GM15510 (cell line): Measurements from ENCODE around the gene CUL2.

Source experiments
- POLR2A ChIP-seq: IDR thresholded peaks from 3 replicates; pipeline ENCODE4 v1.6.1; 2011; ENCODE audit warnings: borderline replicate concordance; ENCODE audit not compliant: insufficient read length; ENCODE audit errors: extremely low read depth

The CUL2 gene

DNA sequence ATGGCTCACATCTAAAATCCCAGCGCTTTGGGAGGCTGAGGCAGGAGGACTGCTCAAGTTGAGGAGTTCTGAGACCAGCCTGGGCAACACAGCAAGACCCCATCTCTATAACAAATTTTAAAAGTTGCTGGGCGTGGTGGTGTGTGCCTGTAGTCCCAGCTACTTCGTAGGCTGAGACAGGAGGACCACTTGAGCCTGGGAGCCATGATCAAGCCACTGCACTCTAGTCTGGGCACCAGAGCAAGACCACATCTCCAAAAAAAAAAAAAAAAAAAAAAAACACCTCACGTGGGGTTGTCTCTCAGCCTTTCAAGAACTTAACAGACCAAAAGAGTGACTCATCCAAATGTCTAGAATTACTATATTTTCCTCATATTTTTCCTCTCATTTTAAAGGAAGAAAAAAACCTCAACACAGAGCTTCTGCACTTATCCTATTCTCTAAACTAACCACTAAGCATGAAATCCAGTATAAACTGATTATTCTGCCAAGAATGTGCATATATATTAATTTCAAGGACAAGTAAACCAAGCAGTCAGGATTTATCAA is 46.3 kb downstream of the CUL2 start:
- no peak for TF ChIP-seq POLR2A

DNA sequence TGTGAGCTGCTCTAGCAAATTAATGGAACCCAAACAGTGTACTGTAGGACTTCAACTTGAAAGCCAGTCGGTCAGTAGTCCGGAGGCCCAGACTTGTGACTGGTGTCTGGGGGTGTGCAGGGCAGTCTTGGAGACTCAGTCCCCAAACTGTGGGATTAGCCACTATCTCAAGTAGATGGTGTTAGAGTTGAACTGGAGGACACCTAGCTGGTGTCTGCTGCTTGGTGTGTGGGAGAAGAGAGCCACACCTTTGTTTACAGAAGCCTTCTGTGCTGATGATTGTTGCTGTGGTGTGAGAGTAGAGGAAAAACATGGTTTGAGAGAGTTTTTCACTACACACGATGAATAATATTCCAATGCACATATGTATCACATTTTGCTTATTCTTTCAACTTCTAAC is 47.4 kb downstream of the CUL2 start:
- no peak for TF ChIP-seq POLR2A

- TF ChIP-seq POLR2A: no peak
Measured at GRCh38 chr10:35041502-35041879, 48.6 kb downstream of the CUL2 start.

GRCh38 chr10:35040760-35041501 is 49.2 kb downstream of the CUL2 start:
- TF ChIP-seq POLR2A: no peak

DNA sequence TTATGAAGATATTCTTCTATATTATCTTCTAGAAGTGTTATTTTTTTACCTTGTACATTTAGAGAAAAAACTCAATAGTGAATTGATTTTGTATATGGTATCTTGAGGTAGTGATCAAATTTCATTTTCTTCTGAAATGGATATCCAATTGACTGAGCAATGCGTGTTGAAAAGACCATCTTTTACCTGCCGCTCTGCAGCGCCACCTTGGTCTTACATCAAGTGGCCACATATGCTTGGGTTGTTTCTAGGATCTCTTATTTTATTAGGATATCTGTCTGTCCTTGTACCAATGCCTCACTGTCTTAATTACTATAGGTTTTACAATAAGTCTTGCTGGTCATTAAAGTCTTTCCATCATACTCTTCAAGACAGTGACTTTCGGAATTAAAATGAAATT is 53.0 kb downstream of the CUL2 start:
- TF ChIP-seq POLR2A: no peak

DNA sequence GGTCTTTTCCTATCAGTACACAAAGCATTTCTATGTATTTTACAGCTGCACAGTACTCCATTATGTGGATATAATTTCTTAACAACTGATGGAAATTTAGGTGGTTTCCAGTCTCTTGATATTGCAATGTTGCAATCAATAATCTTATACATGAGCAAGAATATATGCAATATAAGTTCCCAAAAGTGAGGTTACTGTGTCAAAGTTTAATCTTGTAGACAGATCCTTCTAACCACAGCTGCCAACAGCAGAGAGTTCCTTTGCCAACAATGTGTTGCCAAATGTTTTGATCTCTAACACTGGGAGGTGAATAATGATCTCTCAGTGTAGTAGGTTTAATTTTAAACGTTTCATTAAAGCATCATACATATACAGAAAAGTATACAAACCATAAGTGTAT is 54.5 kb downstream of the CUL2 start:
- TF ChIP-seq POLR2A: no peak

GRCh38 chr10:35027567-35027966 is 62.6 kb downstream of the CUL2 start:
- no peak for TF ChIP-seq POLR2A

- no peak for TF ChIP-seq POLR2A
Measured at GRCh38 chr10:35025916-35026315, 64.2 kb downstream of the CUL2 start.

DNA sequence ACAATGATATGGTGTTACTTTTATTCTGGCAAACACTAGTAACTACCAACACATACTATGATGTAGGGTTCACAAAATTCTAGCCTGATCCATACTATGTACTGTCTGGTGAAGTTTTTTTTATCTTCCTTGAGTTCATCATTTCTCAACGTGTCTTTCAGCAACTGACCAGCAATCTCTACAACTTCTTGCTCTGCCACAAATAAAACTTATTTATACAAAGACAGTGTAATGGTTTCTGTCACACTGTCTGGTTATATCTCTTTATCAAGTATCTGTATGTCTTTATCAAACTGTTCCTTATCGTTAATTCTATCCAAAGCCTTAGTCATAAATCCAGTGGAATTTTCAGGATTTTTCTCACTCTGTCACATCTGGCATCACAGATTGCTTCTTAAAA is 69.7 kb downstream of the CUL2 start:
- TF ChIP-seq POLR2A: no peak

DNA sequence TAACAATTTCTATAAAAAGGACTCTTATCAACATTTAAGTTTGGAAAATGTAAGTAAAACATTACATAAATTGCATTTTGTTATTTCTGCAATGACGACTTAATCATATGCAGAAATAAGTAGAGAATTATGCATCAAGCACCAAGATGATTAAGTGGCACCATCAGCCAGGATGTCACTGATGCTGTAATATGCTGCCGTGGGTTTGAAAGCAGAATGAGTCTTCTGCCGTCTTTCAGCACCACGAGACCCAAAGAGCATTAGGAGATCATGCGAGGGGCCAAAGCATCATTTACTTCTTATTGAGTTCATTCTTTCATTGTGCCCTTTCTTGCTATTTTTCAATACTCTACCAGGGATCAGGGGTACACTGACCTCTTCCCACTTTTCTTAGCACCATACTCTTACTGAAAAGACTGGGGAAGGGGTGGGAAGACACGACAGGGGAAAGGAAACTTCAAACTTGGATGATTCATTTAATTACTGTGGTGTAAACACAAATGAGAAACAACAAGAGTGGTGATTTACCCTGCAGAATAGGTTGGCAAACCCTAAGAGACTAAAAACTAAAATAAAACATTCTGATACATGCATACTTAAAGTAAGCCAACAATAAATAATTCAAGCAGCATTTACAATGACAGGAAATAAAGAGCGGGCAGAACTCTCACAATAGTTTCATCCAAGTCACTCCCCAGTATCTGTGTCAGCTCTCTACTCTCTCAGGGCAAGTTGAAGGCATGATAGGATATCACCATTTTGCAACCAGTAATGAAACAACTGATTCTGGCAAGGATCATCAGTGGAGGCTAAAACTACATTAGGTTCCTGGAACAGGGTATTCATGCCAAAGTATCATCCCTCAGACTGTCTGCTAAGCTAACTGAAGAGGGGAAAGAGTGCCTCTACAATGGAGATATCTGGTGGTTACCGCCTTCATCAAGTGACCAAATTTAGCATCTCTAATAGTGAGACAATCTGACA is 70.8 kb downstream of the CUL2 start:
- TF ChIP-seq POLR2A: no peak

GRCh38 chr10:35017608-35018007 is 72.5 kb downstream of the CUL2 start:
- no peak for TF ChIP-seq POLR2A

DNA sequence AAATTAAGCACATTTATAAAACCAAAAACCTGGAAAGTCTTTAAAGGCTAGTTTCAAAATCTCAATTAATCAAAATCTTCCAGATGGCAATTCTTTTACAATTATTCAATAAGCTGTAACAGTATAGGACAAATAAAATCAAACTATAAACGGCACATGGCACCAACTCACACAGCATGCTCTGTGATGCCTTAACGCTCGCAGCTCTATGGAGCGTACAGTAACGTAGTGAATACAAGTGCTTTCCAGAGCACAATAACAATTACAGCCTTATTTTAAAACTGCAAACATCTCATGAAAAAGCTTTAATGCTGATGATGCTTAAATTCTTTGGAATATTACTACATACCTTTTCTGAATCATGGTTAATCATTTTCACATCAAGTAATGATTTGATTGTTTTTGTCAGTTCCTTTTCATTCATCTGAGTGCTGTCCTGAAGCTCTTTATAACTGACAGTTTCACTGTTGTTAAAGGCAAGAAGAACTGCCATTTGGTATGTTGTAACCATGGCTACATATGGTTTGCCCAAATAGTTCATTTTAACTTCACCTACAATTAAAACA is 74.2 kb downstream of the CUL2 start:
- no peak for TF ChIP-seq POLR2A

DNA sequence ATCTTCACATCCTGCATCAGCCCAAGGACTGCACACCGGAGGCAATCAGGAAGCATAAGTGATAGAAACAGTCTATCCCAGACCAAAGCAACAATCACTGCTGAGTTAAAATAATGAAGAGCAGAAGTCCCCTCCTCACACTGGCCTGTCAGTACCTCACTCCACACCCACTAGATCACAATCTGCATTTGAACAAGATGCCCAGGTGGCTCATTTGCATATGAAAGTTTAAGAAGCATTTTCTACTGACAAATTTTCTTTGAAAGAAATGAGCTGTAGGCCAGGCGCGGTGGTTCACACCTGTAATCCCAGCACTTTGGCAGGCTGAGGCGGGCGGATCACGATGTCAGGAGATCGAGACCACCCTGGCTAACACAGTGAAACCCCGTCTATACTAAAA is 77.4 kb downstream of the CUL2 start:
- TF ChIP-seq POLR2A: no peak

DNA sequence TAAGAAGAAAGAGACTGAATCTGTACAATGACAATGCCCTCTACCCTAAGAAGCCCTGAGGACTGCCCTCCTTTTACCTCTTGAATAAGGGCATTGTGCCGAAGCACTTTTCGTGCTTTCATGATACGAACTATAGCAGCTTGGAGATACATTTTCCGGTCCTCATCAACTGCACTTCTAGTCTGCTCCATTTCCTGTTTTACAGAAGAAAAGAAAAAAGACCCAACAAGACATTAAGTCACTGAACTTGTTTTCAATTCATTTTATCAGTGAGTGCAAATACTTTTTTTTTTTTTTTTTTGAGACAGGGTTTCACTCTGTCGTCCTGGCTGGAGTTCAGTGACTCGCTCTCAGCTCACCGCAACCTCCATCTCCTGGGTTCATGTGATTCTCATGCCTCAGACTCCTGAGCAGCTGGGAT is 78.4 kb downstream of the CUL2 start:
- TF ChIP-seq POLR2A: no peak

DNA sequence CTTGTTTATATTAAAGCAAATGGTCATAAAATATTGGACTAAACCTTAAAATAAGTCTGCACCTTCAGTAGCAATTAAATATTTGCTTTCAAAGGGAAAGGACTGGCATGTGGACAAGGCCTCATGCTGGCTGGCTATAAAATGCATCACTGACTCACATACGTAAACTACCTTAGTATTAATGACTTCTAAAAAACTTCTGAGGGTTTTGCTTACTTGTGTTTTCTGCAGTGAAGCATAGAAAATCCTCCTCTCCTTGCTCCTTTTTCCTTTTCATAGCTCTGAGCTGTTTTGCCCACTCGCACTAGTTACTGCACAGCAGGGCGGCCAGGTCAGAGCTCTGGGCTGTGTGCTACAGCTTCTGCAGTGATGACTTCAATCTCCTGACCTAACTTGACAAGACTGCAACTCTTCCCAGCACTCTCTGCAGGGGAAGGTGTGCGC is 82.3 kb downstream of the CUL2 start:
- no peak for TF ChIP-seq POLR2A

DNA sequence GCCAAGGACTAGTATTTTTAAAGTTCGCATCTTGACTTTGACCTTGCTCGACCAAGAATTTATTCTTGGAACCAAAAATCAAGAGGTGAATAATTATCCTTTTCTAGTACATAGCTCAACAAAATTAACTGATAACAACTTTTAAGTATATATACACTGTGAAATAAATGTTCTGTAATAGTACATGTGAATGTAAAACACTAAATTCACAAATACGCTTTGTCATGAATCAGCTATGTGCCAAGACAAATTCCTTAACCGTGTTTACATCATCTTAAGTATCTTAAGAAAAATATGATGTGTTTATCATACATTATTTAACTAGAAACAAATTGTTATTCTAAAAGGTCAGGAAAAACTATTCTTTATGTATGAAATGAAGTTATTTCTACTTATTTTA is 83.3 kb downstream of the CUL2 start:
- TF ChIP-seq POLR2A: no peak

- TF ChIP-seq POLR2A: no peak
Measured at GRCh38 chr10:35005868-35006267, 84.3 kb downstream of the CUL2 start.
